Liver (tissue), 3 donors: Measurements from ENCODE around the gene SLC10A3.

Source experiments
- ATF3 ChIP-seq: IDR thresholded peaks from 2 replicates; pipeline ENCODE4 v1.6.1; 2016; ENCODE audit warnings: antibody characterized with exemption
- EGR1 ChIP-seq, 2 donors: IDR thresholded peaks; 2 replicates each; pipeline ENCODE4 v1.6.1; 2016 to 2018; ENCODE audit warnings: antibody characterized with exemption in 2 of 2, low read depth in 2 of 2
- GABPA ChIP-seq, 2 donors: IDR thresholded peaks in 1 of 2; conservative IDR thresholded peaks in 1 of 2; 2 replicates each; pipeline ENCODE4 v1.6.1; 2016; ENCODE audit warnings: antibody characterized with exemption in 2 of 2, mild to moderate bottlenecking in 1 of 2, moderate library complexity in 1 of 2
- JUND ChIP-seq, 2 donors: IDR thresholded peaks; 2 replicates each; pipeline ENCODE4 v1.6.1; 2016; ENCODE audit warnings: antibody characterized with exemption in 2 of 2
- RAD21 ChIP-seq, 2 donors: IDR thresholded peaks; 2 replicates each; pipeline ENCODE4 v1.6.1; 2016; ENCODE audit warnings: antibody characterized with exemption in 2 of 2, mild to moderate bottlenecking in 2 of 2
- SP1 ChIP-seq: IDR thresholded peaks from 2 replicates; pipeline ENCODE4 v1.6.1; 2018; ENCODE audit warnings: antibody characterized with exemption, mild to moderate bottlenecking
- TAF1 ChIP-seq: conservative IDR thresholded peaks from 2 replicates; pipeline ENCODE4 v1.6.1; 2016; ENCODE audit warnings: antibody characterized with exemption, mild to moderate bottlenecking
- YY1 ChIP-seq: IDR thresholded peaks from 2 replicates; pipeline ENCODE4 v1.6.1; 2016; ENCODE audit warnings: antibody characterized with exemption, mild to moderate bottlenecking
- ZBTB33 ChIP-seq: IDR thresholded peaks from 2 replicates; pipeline ENCODE4 v1.6.1; 2016; ENCODE audit warnings: antibody characterized with exemption
- TF ChIP-seq, protein P1 (sequence below): fragments of 150-350 bp; IDR thresholded peaks from 2 replicates; pipeline ENCODE4 v1.5.1; 2017; ENCODE audit warnings: improper control_type of control experiment, low read depth, low read length; ENCODE audit not compliant: missing input control
- TF ChIP-seq, protein P2 (sequence below): IDR thresholded peaks from 2 replicates; pipeline ENCODE4 v1.6.1; 2016; ENCODE audit warnings: antibody characterized with exemption, mild to moderate bottlenecking
- TF ChIP-seq, protein P3 (sequence below): IDR thresholded peaks from 2 replicates; pipeline ENCODE4 v1.6.1; 2016; ENCODE audit warnings: antibody characterized with exemption
- donor health status: healthy.
- donor health status: healthy.

- TF ChIP-seq, protein P1, sequence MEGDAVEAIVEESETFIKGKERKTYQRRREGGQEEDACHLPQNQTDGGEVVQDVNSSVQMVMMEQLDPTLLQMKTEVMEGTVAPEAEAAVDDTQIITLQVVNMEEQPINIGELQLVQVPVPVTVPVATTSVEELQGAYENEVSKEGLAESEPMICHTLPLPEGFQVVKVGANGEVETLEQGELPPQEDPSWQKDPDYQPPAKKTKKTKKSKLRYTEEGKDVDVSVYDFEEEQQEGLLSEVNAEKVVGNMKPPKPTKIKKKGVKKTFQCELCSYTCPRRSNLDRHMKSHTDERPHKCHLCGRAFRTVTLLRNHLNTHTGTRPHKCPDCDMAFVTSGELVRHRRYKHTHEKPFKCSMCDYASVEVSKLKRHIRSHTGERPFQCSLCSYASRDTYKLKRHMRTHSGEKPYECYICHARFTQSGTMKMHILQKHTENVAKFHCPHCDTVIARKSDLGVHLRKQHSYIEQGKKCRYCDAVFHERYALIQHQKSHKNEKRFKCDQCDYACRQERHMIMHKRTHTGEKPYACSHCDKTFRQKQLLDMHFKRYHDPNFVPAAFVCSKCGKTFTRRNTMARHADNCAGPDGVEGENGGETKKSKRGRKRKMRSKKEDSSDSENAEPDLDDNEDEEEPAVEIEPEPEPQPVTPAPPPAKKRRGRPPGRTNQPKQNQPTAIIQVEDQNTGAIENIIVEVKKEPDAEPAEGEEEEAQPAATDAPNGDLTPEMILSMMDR = no peak
- TF ChIP-seq, protein P2, sequence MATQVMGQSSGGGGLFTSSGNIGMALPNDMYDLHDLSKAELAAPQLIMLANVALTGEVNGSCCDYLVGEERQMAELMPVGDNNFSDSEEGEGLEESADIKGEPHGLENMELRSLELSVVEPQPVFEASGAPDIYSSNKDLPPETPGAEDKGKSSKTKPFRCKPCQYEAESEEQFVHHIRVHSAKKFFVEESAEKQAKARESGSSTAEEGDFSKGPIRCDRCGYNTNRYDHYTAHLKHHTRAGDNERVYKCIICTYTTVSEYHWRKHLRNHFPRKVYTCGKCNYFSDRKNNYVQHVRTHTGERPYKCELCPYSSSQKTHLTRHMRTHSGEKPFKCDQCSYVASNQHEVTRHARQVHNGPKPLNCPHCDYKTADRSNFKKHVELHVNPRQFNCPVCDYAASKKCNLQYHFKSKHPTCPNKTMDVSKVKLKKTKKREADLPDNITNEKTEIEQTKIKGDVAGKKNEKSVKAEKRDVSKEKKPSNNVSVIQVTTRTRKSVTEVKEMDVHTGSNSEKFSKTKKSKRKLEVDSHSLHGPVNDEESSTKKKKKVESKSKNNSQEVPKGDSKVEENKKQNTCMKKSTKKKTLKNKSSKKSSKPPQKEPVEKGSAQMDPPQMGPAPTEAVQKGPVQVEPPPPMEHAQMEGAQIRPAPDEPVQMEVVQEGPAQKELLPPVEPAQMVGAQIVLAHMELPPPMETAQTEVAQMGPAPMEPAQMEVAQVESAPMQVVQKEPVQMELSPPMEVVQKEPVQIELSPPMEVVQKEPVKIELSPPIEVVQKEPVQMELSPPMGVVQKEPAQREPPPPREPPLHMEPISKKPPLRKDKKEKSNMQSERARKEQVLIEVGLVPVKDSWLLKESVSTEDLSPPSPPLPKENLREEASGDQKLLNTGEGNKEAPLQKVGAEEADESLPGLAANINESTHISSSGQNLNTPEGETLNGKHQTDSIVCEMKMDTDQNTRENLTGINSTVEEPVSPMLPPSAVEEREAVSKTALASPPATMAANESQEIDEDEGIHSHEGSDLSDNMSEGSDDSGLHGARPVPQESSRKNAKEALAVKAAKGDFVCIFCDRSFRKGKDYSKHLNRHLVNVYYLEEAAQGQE = no peak
- TF ChIP-seq ZBTB33 (no peak), ATF3 (no peak), EGR1 (IDR thresholded peaks at IDR 0.05; ENCODE audit: low read depth in 2 of 2) (no peak), JUND (IDR thresholded peaks at IDR 0.05) (no peak), GABPA (IDR thresholded peaks at IDR 0.05 in 1 of 2, conservative IDR thresholded peaks at IDR 0.05 in 1 of 2) (peak in 1 of 2 donors; percentile 25), TAF1 (no peak), RAD21 (IDR thresholded peaks at IDR 0.05) (no peak), SP1 (peak; percentile 77), YY1 (no peak)
- TF ChIP-seq, protein P3, sequence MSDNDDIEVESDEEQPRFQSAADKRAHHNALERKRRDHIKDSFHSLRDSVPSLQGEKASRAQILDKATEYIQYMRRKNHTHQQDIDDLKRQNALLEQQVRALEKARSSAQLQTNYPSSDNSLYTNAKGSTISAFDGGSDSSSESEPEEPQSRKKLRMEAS = peak; percentile 78
Observed at GRCh38 chrX:154478728-154479622, 11.5 kb downstream of the SLC10A3 start, which contains the start of gene LAGE3.
